ENCODE results near the gene CSTF3.

Gene CSTF3

DNA sequence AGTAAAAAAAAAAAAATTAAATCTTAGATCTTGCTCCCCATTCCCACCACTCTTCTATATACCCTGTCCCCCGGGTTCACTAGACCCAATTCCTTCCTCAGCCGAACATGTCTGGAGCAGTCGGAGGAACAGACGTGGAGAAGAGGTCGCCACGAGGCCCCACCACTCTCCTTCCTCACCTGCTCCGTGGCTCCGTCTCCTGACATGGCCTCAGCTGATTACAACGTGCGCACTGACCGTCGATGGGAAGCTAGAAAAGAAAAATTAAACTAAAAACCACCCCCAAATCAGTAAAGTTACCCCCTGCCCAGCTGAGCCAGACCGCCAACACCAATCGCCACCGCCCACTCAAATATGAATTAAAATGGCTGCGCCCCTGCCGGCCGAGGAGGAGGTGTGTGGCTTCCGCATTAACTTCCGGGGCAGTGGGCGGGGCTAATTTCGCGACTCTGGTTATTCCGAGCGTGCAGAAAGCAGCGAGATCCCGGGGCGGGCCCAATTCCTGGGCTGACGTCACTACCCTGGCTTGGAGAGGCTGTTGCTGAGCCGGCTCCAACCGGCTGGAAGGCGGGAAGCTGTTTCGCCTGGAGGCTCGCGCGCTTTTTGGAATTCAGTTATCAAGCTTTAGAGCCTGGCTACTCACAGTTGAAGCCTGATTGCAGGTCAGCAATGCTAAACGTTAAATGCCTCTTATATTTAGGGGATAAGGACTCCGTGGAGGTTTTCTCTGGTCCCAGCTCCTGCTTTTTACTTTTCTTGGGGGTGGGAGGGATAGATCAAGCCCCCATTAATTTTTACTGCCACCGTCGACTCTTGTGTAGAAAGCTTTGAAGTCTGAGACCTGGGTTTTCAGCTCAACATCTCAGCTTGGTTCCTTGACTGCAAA, at the start of gene CSTF3:
TSS of gene CSTF3 (minus strand) at position 361 of the 886 bp plus-strand sequence. CDS start at position 206, 155 bp downstream.
- peaks cover 20% of the 10 kb centered on the region for H4K20me1 ChIP-seq (ENCODE audit: insufficient read depth)

DNA sequence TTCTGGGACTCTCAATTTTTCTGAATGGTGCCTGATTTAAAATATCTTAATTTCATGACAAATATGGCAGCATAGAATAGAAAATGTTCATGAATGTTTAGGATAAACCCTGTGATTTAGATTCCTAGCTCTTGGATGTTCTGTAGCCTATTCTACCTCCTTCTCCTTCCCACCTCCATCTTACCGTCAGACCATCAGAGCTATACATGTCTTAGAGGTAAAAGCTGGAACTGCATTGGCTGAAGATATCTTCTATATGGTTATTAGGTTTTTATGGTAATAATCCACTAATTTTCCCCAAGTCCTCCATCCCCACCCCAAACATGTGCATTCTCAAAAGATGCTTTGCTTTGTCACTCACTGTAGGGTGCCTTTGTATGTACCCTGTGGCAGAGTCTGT, 46.9 kb upstream of the CSTF3 start:
- Histone ChIP-seq H3K36me3 (ENCODE audit: insufficient read depth) (no peaks in the 10 kb centered on the region), H3K27ac (no peak overlapping the region), H2AFZ (ENCODE audit: low read depth) (no peak overlapping the region), H3K4me3 (IDR thresholded peaks at IDR 0.05; ENCODE audit: insufficient read depth, low read depth, low read length) (no peak overlapping the region), H3K4me2 (no peak overlapping the region), H4K20me1 (ENCODE audit: insufficient read depth) (no peaks in the 10 kb centered on the region), H3K79me2 (ENCODE audit: insufficient read depth, low read depth) (no peaks in the 10 kb centered on the region), H3K4me1 (ENCODE audit: low read depth, poor library complexity, severe bottlenecking) (no peaks in the 10 kb centered on the region), H3K27me3 (ENCODE audit: insufficient read depth, low read depth) (no peaks in the 10 kb centered on the region), H3K9ac (no peak overlapping the region)
- TF ChIP-seq CTCF (conservative IDR thresholded peaks at IDR 0.05; ENCODE audit: low read depth, low read length): no peak

More for the DNA sequence above, at the start of gene CSTF3:
- H3K79me2 ChIP-seq (ENCODE audit: insufficient read depth, low read depth): peaks cover 60% of the 10 kb centered on the region
- peak; percentile 66 for TF ChIP-seq CTCF (conservative IDR thresholded peaks at IDR 0.05; ENCODE audit: low read depth, low read length)
- H3K27me3 ChIP-seq (ENCODE audit: insufficient read depth, low read depth): no peaks in the 10 kb centered on the region
- H3K4me3 ChIP-seq (IDR thresholded peaks at IDR 0.05; ENCODE audit: insufficient read depth, low read depth, low read length): peak within 1 kb of the TSS; percentile 61
- H2AFZ ChIP-seq (ENCODE audit: low read depth): peak within 1 kb of the TSS; percentile 90
- peak within 1 kb of the TSS; percentile 82 for H3K4me2 ChIP-seq
- peak within 1 kb of the TSS; percentile 98 for H3K9ac ChIP-seq
- peaks cover 31% of the 10 kb centered on the region for H3K4me1 ChIP-seq (ENCODE audit: low read depth, poor library complexity, severe bottlenecking)
- H3K27ac ChIP-seq: peak within 1 kb of the TSS; percentile 94
- H3K36me3 ChIP-seq (ENCODE audit: insufficient read depth): peaks cover 3% of the 10 kb centered on the region; the same call in 1 of the 2 replicates

DNA sequence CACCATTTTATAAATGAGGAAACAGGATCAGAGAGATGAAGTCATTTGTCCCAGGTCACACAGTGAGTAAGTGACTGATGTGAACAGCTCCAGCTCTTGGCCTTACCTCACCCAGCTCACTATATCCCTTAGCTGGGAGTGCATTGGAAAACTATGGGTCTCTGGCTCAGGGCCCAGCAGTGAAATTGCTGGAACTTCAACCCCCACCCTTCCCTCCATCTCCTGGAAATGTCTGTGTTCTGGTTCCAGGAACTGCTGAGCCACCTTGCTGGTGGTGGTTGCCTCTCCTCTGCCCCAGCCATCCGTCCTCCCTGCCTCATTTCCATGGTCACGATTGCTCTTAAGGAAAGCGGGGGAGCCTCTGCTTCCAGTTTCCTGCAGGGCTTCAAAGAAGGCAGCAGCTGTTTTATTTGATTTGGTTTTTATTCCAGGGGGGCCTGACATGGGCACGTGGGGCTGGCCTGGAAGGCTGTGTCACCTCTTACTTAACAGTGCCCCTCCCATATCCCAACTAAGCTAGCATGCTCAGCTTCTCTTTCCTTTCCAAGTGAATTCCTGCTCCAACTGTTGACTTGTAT, 46.2 kb upstream of the CSTF3 start:
- Histone ChIP-seq H3K79me2 (ENCODE audit: insufficient read depth, low read depth) (no peaks in the 10 kb centered on the region), H3K9ac (no peak overlapping the region), H3K4me2 (no peak overlapping the region), H3K27me3 (ENCODE audit: insufficient read depth, low read depth) (no peaks in the 10 kb centered on the region), H3K4me1 (ENCODE audit: low read depth, poor library complexity, severe bottlenecking) (no peaks in the 10 kb centered on the region), H3K4me3 (IDR thresholded peaks at IDR 0.05; ENCODE audit: insufficient read depth, low read depth, low read length) (no peak overlapping the region), H3K36me3 (ENCODE audit: insufficient read depth) (no peaks in the 10 kb centered on the region), H4K20me1 (ENCODE audit: insufficient read depth) (no peaks in the 10 kb centered on the region), H3K27ac (no peak overlapping the region), H2AFZ (ENCODE audit: low read depth) (no peak overlapping the region)
- TF ChIP-seq CTCF (conservative IDR thresholded peaks at IDR 0.05; ENCODE audit: low read depth, low read length): no peak

GRCh38 chr11:33197915-33198727, 36.8 kb upstream of the CSTF3 start:
- no peak overlapping the region for H3K27ac ChIP-seq
- TF ChIP-seq CTCF (conservative IDR thresholded peaks at IDR 0.05; ENCODE audit: low read depth, low read length): no peak
- H3K79me2 ChIP-seq (ENCODE audit: insufficient read depth, low read depth): no peaks in the 10 kb centered on the region
- H3K4me3 ChIP-seq (IDR thresholded peaks at IDR 0.05; ENCODE audit: insufficient read depth, low read depth, low read length): no peak overlapping the region
- no peak overlapping the region for H3K9ac ChIP-seq
- H3K27me3 ChIP-seq (ENCODE audit: insufficient read depth, low read depth): no peaks in the 10 kb centered on the region
- H2AFZ ChIP-seq (ENCODE audit: low read depth): no peak overlapping the region
- no peaks in the 10 kb centered on the region for H3K36me3 ChIP-seq (ENCODE audit: insufficient read depth)
- H3K4me1 ChIP-seq (ENCODE audit: low read depth, poor library complexity, severe bottlenecking): no peaks in the 10 kb centered on the region
- no peaks in the 10 kb centered on the region for H4K20me1 ChIP-seq (ENCODE audit: insufficient read depth)
- no peak overlapping the region for H3K4me2 ChIP-seq
